Activated T-cell treated with anti-CD3 and anti-CD28 coated beads for 1 hour (primary cell): ENCODE measurements around the gene HOXB8.

Experiments
- DNase-seq: peaks from one replicate; pipeline ENCODE4 v3.0.0-alpha.2; 2020; ENCODE audit warnings: low read depth

The HOXB8 gene

GRCh38 chr17:48567646-48568354, 47.3 kb downstream of the HOXB8 start:
- DNase-seq: no peak

- no peak for DNase-seq
These were observed 47.9 kb downstream of the HOXB8 start for GRCh38 chr17:48567209-48567608.

DNA sequence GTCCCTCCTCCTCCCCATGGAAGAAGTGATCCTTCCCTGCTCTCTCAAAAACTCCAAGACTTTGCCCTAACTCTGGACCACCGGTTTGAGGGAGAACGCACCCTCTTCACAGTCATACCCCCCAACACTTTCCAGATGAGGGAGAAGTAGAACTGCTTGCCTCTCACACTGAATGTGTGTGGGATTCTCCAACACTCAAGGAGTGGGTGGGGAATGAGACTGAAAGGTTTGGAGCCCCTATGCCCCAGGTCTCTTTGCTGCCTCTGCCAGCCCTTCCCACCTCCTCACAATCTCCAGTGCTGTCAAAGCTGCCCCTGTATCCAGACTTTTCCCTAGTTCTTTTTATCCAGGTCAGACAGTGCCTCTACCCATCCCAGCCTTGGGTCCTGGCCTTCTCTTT, 48.4 kb downstream of the HOXB8 start:
- DNase-seq: no peak

GRCh38 chr17:48565925-48566710, 49.0 kb downstream of the HOXB8 start:
- no peak for DNase-seq

- DNase-seq: no peak
These were observed 50.0 kb downstream of the HOXB8 start for GRCh38 chr17:48565022-48565554.

- DNase-seq: no peak
These were observed 50.7 kb downstream of the HOXB8 start for GRCh38 chr17:48564188-48565021.

DNA sequence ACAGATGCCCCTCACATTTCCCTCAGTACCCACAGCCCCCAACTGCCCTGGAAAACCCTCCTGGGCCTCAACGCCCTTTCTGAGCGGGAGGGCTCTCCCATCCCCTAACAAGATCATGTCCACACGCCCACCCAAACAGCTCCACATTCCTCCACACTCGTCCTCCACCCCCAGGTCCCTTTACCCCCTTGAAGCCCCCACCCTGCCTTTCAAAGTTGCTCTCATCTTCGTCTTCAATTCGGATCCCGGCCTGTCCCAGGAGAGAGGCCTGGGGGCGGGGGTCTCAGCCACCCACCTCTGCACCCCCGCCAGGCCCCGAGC, 51.3 kb downstream of the HOXB8 start:
- no peak for DNase-seq

DNA sequence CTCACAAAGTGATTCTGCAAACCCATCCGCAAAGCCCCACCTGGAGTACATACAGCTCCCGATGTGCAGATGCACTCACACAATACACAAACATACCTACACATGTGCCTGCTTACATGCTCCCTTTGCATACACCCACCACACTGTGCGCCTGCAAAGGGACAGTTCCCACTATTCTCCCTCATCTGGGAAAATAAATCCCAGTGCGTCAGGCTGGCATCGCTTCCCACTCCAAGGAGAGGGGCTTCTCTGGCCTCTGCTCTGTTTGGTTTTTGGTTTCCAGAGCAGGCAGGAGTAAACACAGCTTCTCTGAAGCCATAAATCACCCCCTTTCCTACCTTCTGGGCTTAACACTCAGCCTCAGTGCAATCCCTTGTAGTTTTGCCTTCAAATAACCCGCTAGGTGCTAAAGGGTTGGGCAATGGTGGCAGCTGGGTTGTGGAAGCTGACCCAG, 51.7 kb downstream of the HOXB8 start:
- DNase-seq: no peak

- no peak for DNase-seq
These were observed 52.2 kb downstream of the HOXB8 start for GRCh38 chr17:48562934-48563333.
